GM21528 (cell line): ENCODE measurements around the gene RMC1.

ENCODE experiments used
- ATAC-seq: cut with Tn5 transposase; IDR thresholded peaks from one replicate; pipeline ENCODE4 v1.9.1; 2021; ENCODE audit warnings: mild to moderate bottlenecking, moderate library complexity; ENCODE audit not compliant: unreplicated experiment, low FRiP score

Gene RMC1

GRCh38 chr18:23578891-23579653 is 75.8 kb downstream of the RMC1 start:
- ATAC-seq: no peak

GRCh38 chr18:23580677-23581367 is 77.5 kb downstream of the RMC1 start:
- ATAC-seq: no peak
